GM12892 (cell line): ENCODE measurements around the gene COX17.

ENCODE experiments used
- DNase-seq: peaks from one replicate; pipeline ENCODE4 v3.0.0; 2011; ENCODE audit not compliant: insufficient read length
- FAIRE-seq: peaks from 2 replicates; lab custom pipeline; 2011; peaks lifted over from hg19 to GRCh38; lab: Jason Lieb, UNC
- POLR2A ChIP-seq: IDR thresholded peaks from 2 replicates; pipeline ENCODE4 v1.6.1; 2011; ENCODE audit warnings: low read depth, low read length, control low read depth
- POLR2AphosphoS5 ChIP-seq: IDR thresholded peaks from 2 replicates; pipeline ENCODE4 v1.6.1; 2011; ENCODE audit warnings: low read depth, low read length, control low read depth
- TAF1 ChIP-seq: IDR thresholded peaks from 2 replicates; pipeline ENCODE4 v1.6.1; 2011; ENCODE audit warnings: low read depth, mild to moderate bottlenecking, control low read depth, low read length, borderline replicate concordance

COX17 gene

GRCh38 chr3:119665954-119666559 is 11.1 kb downstream of the COX17 start:
- FAIRE-seq = no peak
- no peak for DNase-seq
- no peak for TF ChIP-seq TAF1
- no peak for TF ChIP-seq POLR2A
- no peak for TF ChIP-seq POLR2AphosphoS5

- no peak for DNase-seq
- TF ChIP-seq POLR2A (no peak), POLR2AphosphoS5 (no peak), TAF1 (no peak)
- FAIRE-seq = peak; percentile 74
These were observed 12.3 kb downstream of the COX17 start for GRCh38 chr3:119664850-119665379.

- DNase-seq (no peak), FAIRE-seq (no peak)
- TF ChIP-seq POLR2AphosphoS5 (no peak), TAF1 (no peak), POLR2A (no peak)
These were observed 12.8 kb downstream of the COX17 start for GRCh38 chr3:119664370-119664769.

- no peak for FAIRE-seq
- DNase-seq = no peak
- no peak for TF ChIP-seq POLR2A
- TF ChIP-seq POLR2AphosphoS5 = no peak
- TF ChIP-seq TAF1 = no peak
These were observed 13.3 kb downstream of the COX17 start for GRCh38 chr3:119663885-119664284.

GRCh38 chr3:119662604-119663373 is 14.4 kb downstream of the COX17 start:
- DNase-seq (no peak), FAIRE-seq (no peak)
- TF ChIP-seq POLR2A (no peak), POLR2AphosphoS5 (no peak), TAF1 (no peak)

- FAIRE-seq = no peak
- TF ChIP-seq POLR2A = no peak
- TF ChIP-seq POLR2AphosphoS5 = no peak
- no peak for TF ChIP-seq TAF1
- no peak for DNase-seq
These were observed 16.4 kb downstream of the COX17 start, which contains the start of gene POPDC2 for GRCh38 chr3:119660474-119661440. Gene POPDC2, minus strand, starts transcription at chr3:119660589. Its CDS starts 166 bp downstream, at chr3:119660423.

GRCh38 chr3:119659606-119660291 is 17.5 kb downstream of the COX17 start:
- TF ChIP-seq TAF1 = no peak
- no peak for TF ChIP-seq POLR2AphosphoS5
- no peak for TF ChIP-seq POLR2A
- FAIRE-seq = no peak
- DNase-seq = no peak

GRCh38 chr3:119658994-119659393 is 18.2 kb downstream of the COX17 start:
- FAIRE-seq = peak; percentile 53
- TF ChIP-seq POLR2A (no peak), POLR2AphosphoS5 (no peak)

GRCh38 chr3:119657887-119658702 is 19.1 kb downstream of the COX17 start:
- FAIRE-seq (no peak), DNase-seq (no peak)
- no peak for TF ChIP-seq TAF1
- TF ChIP-seq POLR2AphosphoS5 = no peak
- no peak for TF ChIP-seq POLR2A

More at GRCh38 chr3:119658994-119659393, 18.2 kb downstream of the COX17 start:
- DNase-seq = no peak
